Common myeloid progenitor, CD34-positive (primary cell): ENCODE measurements around the gene KRTAP4-7.
"Not testable (repeated sequence)": the region's sequence is repeated elsewhere in the genome, so short reads cannot be mapped to it uniquely, and the experiment has no call there.

Experiments
- CTCF ChIA-PET: fragments of 350-600 bp; sonication (Branson Sonifier 250); formaldehyde crosslinking; loops from one replicate; lab custom pipeline; 2021; ENCODE audit warnings: antibody characterized with exemption; lab: Charles Lee
- POLR2A ChIA-PET: fragments of 350-600 bp; sonication (Branson Sonifier 250); formaldehyde crosslinking; loops from one replicate; lab custom pipeline; 2021; ENCODE audit warnings: antibody characterized with exemption; lab: Charles Lee
- DNase-seq, 3 donors: peaks; one replicate each; pipeline versions ENCODE4 v3.0.0 to v3.0.0-alpha.2; 2013
- H3K27ac ChIP-seq, 2 experiments: 1 replicate in 1 of 2; 2 replicates in 1 of 2; pipeline ENCODE4 v1.7.0; 2013; ENCODE audit warnings: inconsistent platforms in 2 of 2, low read length in 2 of 2, mild to moderate bottlenecking in 2 of 2, low read depth in 1 of 2, moderate library complexity in 1 of 2; ENCODE audit not compliant: severe bottlenecking in 2 of 2, insufficient read depth in 1 of 2, poor library complexity in 1 of 2
- H3K27me3 ChIP-seq, 5 experiments: replicated peaks in 2 of 5; 1 replicate in 3 of 5; 2 replicates in 2 of 5; pipeline versions ENCODE4 v1.6.1 to v1.7.0; 2013; ENCODE audit warnings: low read length in 4 of 5, mild to moderate bottlenecking in 2 of 5, moderate library complexity in 2 of 5, inconsistent platforms in 1 of 5; ENCODE audit not compliant: insufficient read depth in 5 of 5, control insufficient read depth in 4 of 5
- H3K36me3 ChIP-seq, 4 experiments: 1 replicate in 2 of 4; 2 replicates in 2 of 4; pipeline versions ENCODE4 v1.6.1 to v1.7.0; 2013; ENCODE audit warnings: low read length in 3 of 4, control low read depth in 1 of 4, mild to moderate bottlenecking in 1 of 4; ENCODE audit not compliant: control insufficient read depth in 4 of 4, insufficient read depth in 4 of 4
- H3K4me1 ChIP-seq, 4 experiments: 1 replicate in 3 of 4; 2 replicates in 1 of 4; pipeline versions ENCODE4 v1.6.1 to v1.7.1; 2013; ENCODE audit warnings: low read length in 3 of 4, mild to moderate bottlenecking in 3 of 4, control low read depth in 1 of 4, inconsistent platforms in 1 of 4, moderate library complexity in 1 of 4; ENCODE audit not compliant: control insufficient read depth in 4 of 4, insufficient read depth in 4 of 4; ENCODE audit errors: control extremely low read depth in 1 of 4
- H3K4me3 ChIP-seq, 7 experiments: 1 replicate in 4 of 7; 2 replicates in 3 of 7; pipeline versions ENCODE4 v1.5.1 to v1.7.0; 2013; ENCODE audit warnings: mild to moderate bottlenecking in 7 of 7, low read length in 6 of 7, moderate library complexity in 6 of 7, inconsistent platforms in 2 of 7, low read depth in 2 of 7, control low read depth in 1 of 7; ENCODE audit not compliant: insufficient read depth in 4 of 7, control insufficient read depth in 1 of 7; ENCODE audit errors: extremely low read depth in 1 of 7
- H3K9me3 ChIP-seq, 5 experiments: 1 replicate in 4 of 5; 2 replicates in 1 of 5; pipeline versions ENCODE4 v1.6.1 to v1.7.1; 2013; ENCODE audit warnings: low read length in 4 of 5, mild to moderate bottlenecking in 2 of 5, inconsistent platforms in 1 of 5, low read depth in 1 of 5, moderate library complexity in 1 of 5; ENCODE audit not compliant: control insufficient read depth in 4 of 5, insufficient read depth in 2 of 5; ENCODE audit errors: control extremely low read depth in 1 of 5
- WGBS: methylation state at CpG from one replicate; pipeline ENCODE4 v1.1.5; 2013; ENCODE audit not compliant: insufficient coverage; 5-methylcytosine and 5-hydroxymethylcytosine counted together

KRTAP4-7 gene

DNA sequence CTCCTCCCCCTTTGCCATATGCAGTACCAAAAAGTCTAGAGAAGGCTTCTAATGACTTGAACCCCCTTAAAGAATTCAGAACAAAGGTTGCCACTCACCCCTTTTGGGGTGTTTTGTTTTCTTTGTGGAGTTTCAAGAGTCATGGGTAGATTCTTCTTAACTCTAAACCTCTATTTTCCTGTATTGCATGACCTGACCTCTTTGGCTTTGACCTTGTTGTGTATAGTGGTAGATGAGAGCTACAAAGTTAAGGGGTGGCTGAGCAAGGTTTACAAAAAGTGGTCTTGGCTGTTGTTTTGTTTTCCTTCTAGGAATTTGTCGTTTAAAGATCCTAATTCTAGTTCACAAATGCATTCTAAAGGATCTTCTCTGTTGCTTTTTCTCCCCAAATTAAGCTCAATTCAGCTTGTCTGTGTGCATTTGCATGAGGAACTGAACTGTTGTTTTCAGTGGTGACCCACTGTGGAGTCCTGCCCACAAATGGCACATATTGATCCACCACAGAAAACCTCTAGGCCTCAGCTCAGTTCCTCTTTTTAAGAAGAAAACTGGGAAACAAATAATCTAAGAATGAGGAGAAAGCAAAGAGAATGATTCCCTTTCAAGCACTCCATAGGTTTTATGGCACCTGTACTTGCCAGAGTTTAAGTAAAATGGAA is 24.9 kb downstream of the KRTAP4-7 start:
- H3K36me3 ChIP-seq, POLR2A ChIA-PET, DNase-seq, H3K9me3 ChIP-seq, H3K4me3 ChIP-seq, H3K27ac ChIP-seq, H3K27me3 ChIP-seq: not testable (repeated sequence)
- WGBS: no CpG with 5 or more reads among the region's 1 CpG
- peaks cover 0 to 13% (median 7%) of the 10 kb centered on the region in 4 experiments for H3K4me1 ChIP-seq
- CTCF ChIA-PET: interaction anchor here (1.1 kb wide), 1 partner anchor 200 kb away, joined by 3 read pairs; the partner anchor contains the start of gene KRTAP16-1

DNA sequence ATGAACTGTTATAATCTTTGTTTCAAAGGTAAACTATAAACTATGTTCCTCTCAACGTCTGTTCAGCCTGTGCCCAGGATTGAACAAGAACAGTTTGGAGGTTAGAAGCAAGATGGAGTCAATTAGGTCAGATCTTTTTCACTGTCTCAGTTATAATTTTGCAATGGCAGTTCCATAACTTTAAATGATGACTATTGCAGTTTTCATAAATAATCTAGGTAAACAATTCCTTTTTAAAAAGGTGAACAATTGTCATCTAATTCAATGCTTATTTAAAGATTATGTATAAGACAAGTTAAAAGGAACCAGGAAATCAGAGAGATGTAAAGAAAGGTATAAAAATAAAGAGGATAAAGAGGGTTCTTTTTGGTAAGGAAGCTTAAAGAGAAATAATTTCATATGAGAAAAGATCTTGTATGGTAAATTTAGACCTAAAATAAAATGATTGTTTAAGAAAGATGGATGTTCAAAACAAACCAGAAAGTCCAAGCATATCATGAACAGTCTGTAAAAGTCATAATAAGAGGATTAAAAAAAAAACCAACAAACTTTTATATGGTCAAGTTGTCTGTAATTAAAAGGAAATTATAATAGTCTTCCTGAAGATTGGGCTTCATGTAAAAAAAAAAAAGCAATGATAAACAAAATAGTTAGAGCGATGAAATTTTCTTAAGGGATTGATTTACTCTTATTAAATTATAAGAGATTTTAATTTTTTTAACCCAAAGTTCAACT is 27.4 kb downstream of the KRTAP4-7 start:
- CTCF ChIA-PET: interaction anchor here (0.6 kb wide), 1 partner anchor 217 kb away, joined by 4 read pairs; no protein-coding TSS in a partner anchor
- Histone ChIP-seq H3K9me3 (peaks cover 0 to 10% (median 0%) of the 10 kb centered on the region in 5 experiments), H3K27me3 (no peaks in the 10 kb centered on the region), H3K27ac (no peak overlapping the region), H3K4me3 (no peak overlapping the region), H3K36me3 (no peaks in the 10 kb centered on the region), H3K4me1 (peaks cover 0 to 13% (median 7%) of the 10 kb centered on the region in 4 experiments)
- WGBS: no CpG with 5 or more reads among the region's 2 CpGs
- POLR2A ChIA-PET: no interaction called here
- DNase-seq: no peak

DNA sequence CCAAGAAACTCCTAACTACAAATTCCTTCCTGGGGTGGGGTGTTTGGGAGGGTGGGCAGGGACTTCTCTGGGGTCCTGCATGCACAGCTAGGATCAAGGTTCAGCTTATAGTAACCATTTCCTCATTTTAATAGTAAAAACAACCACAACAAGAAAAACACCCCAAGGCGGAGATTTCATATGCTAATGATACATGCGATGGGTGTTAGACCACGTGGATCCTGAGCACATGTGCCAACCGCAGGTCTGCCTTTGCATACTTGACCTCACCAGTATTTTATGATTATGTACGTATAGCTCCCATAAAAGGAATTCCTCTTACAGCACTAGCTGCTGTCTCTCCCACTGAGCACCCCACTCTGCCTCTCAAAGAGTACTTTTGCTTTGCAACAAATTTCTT is 32.3 kb downstream of the KRTAP4-7 start:
- H3K27ac ChIP-seq: no peak overlapping the region
- H3K9me3 ChIP-seq: peaks cover 0 to 10% (median 0%) of the 10 kb centered on the region in 5 experiments
- no peaks in the 10 kb centered on the region for H3K27me3 ChIP-seq
- WGBS: 42% methylated on average over 4 of the region's 5 CpGs
- POLR2A ChIA-PET: no interaction called here
- peak in 2 of 3 donors; percentile 33 to 41 for DNase-seq
- CTCF ChIA-PET: no interaction called here
- no peaks in the 10 kb centered on the region for H3K36me3 ChIP-seq
- H3K4me1 ChIP-seq: peaks cover 0 to 16% (median 7%) of the 10 kb centered on the region in 4 experiments
- H3K4me3 ChIP-seq: no peak overlapping the region

DNA sequence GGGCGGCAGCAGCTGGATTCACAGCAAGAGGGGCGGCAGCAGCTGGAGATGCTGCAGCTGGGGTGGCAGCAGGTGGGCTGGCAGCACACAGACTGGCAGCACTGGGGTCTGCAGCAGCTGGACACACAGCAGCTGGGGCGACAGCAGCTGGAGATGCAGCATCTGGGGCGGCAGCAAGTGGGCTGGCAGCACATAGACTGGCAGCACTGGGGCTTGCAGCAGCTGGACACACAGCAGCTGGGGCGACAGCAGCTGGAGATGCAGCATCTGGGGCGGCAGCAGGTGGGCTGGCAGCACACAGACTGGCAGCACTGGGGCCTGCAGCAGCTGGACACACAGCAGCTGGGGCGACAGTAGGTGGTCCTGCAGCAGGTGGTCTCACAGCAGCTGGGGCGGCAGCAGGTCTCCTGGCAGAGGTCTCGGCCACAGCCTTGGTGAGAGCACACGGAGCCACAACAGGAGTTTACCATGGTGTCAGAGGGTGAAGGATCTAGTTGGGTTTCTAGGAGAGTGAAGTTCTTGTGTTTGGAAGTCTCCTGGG is 34.0 kb downstream of the KRTAP4-7 start, which contains the start of gene KRTAP4-11:
Gene KRTAP4-11 (minus strand): TSS at position 528 of the 541 bp plus-strand sequence. CDS start 58 bp downstream, at position 470.
- H3K4me3 ChIP-seq: not testable (repeated sequence)
- 85% methylated on average over 9 of the region's 10 CpGs for WGBS

DNA sequence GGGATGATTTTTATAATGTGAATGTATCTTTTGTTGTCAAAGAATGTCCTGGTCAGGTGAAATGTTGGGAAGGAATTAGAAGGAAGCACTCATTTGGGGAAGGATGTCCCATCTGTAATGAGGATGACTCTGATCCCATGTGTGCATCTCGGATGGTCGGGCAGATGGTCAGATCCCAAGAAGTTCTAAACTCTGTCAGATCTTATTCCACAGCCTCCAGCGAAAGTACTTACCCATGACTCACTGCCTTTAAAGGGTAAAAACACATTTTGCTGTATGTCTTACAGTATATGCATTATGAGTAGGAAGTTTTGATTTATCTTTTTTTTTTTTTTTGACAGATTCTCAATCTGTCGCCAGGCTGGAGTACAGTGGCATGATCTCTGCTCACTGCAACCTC is 34.8 kb downstream of the KRTAP4-7 start:
- CTCF ChIA-PET: no interaction called here
- Histone ChIP-seq H3K4me1 (peaks cover 0 to 16% (median 7%) of the 10 kb centered on the region in 4 experiments), H3K27ac (no peak overlapping the region), H3K36me3 (no peaks in the 10 kb centered on the region), H3K4me3 (no peak overlapping the region), H3K9me3 (peaks cover 0 to 11% (median 2%) of the 10 kb centered on the region in 5 experiments), H3K27me3 (no peaks in the 10 kb centered on the region)
- WGBS: 100% methylated on average over 3 of the region's 4 CpGs
- POLR2A ChIA-PET: no interaction called here
- DNase-seq: no peak

More for the DNA sequence above, 34.0 kb downstream of the KRTAP4-7 start, which contains the start of gene KRTAP4-11:
- H3K36me3 ChIP-seq, DNase-seq, H3K27me3 ChIP-seq, H3K9me3 ChIP-seq, CTCF ChIA-PET, H3K27ac ChIP-seq, POLR2A ChIA-PET: not testable (repeated sequence)
- peaks cover 0 to 16% (median 7%) of the 10 kb centered on the region in 4 experiments for H3K4me1 ChIP-seq

DNA sequence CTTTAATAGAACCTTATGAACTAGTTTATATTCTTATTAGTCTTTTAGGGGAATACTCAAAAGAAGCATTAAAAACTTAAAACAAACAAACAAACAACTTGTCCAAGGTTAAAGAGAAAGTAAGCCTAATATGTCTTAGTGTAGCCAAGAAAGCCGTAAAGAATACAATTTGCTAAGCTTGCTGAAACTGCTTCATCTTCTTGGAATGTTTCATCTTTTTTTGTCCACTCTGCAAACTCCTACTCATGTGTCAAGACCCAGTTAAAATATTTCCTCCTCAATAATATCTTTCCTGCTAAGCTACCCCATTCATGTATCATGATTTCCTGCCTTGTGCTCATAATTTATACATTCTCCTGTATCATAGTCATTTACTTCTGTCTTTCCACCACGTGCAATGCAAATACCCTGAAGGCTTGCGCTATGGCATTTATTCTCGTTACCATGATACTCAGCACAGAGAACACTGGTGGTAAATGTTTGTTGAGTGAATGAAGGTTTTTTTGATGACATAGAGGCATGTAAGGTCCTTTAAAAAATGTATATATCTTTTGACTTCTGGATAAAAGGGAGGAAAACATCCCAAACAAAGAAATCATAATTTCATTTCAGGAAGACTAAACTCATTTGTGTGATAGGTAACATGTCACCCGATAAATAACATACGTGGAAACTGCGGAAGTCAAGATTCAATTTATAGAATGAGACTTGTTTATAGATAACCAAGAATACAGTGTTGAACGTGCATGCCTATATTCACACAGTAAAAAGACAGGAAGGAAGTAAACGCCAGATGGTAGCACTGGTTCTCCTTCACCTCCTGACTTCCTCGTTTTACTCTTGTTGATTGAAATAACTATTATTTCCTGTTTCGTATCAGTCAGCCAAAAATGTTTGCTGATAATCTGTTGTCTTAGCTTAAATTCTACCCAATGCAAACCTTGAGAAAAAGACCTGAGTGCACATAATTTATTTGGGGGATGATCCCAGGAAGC is 36.0 kb downstream of the KRTAP4-7 start:
- POLR2A ChIA-PET, H3K27me3 ChIP-seq, H3K36me3 ChIP-seq, CTCF ChIA-PET: not testable (repeated sequence)
- peak; percentile 42 to 88 (median 75) for DNase-seq
- H3K9me3 ChIP-seq: peaks cover 0 to 15% (median 0%) of the 10 kb centered on the region in 5 experiments
- peaks cover 0 to 17% (median 9%) of the 10 kb centered on the region in 4 experiments for H3K4me1 ChIP-seq
- WGBS: 0% methylated on average over 4 of the region's 11 CpGs
- H3K27ac ChIP-seq: peak overlapping the region in 1 of 2 experiments; percentile 69
- peak overlapping the region in 1 of 7 experiments; percentile 12 for H3K4me3 ChIP-seq
